ENCODE results near the gene ANAPC5. TPM values are rescaled to one million over a fixed set of nuclear protein-coding genes. Genes with fewer than 3 reads are reported as not detected.

The ANAPC5 gene
- total RNA-seq, 3 donors from 2014 or later (not counting 1 experiment from before 2014, with no cell fraction given), result 134 to 171 (median 163) TPM

DNA sequence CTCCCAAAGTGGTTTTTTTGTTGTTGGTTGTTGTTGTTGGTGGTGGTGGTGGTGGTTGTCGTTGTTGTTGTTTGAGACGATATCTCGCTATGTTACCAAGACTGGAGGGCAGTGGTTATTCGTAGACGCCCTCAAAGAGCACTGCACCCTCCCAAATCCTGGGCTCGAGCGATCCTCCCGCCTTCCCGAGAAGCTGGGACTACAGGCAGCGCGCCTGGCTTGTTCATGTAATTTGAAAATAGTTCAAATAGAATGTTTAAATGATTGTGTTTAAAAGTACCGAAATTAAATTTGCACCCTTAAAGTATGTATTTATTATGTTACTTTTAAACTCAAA, 439 bp upstream of the ANAPC5 start:
- 1% methylated on average over 11 of the region's 12 CpGs for WGBS (ENCODE audit: insufficient coverage)
- Histone ChIP-seq H3K4me3 (ENCODE audit: low read length) (peak overlapping the region; percentile 80), H3K27me3 (ENCODE audit: control insufficient read depth, insufficient read depth, low read length) (no peaks in the 10 kb centered on the region), H3K9me3 (ENCODE audit: control insufficient read depth, insufficient read depth, low read length) (no peaks in the 10 kb centered on the region), H3K27ac (ENCODE audit: low read length) (peak overlapping the region; percentile 65), H3K4me1 (ENCODE audit: control insufficient read depth, insufficient read depth, low read length) (peaks cover 30% of the 10 kb centered on the region), H3K36me3 (ENCODE audit: control insufficient read depth, insufficient read depth, low read length) (peaks cover under 1% of the 10 kb centered on the region)
- peak overlapping the region; percentile 97 for H3K4me3 Mint-ChIP-seq
- no peak for TF ChIP-seq CTCF (IDR thresholded peaks at IDR 0.05)
- peaks cover 20 to 26% of the 10 kb centered on the region in 2 donors for H3K4me1 Mint-ChIP-seq
- H3K36me3 Mint-ChIP-seq, result no peaks in the 10 kb centered on the region
- ATAC-seq (peak; percentile 7 to 35 (median 20)), DNase-seq (no peak)
- peak overlapping the region; percentile 96 for H3K27ac Mint-ChIP-seq
- H3K27me3 Mint-ChIP-seq (ENCODE audit: low read depth in 2 of 2), result peaks cover 0 to 2% of the 10 kb centered on the region in 2 donors
- intact Hi-C loops (cut with micrococcal nuclease), result loop anchor here (1.0 to 5.0 kb wide), 3 partner anchors 48 to 115 kb away; partner anchors contain the start of genes CAMKK2 and RNF34
- H3K9me3 Mint-ChIP-seq, result no peaks in the 10 kb centered on the region

DNA sequence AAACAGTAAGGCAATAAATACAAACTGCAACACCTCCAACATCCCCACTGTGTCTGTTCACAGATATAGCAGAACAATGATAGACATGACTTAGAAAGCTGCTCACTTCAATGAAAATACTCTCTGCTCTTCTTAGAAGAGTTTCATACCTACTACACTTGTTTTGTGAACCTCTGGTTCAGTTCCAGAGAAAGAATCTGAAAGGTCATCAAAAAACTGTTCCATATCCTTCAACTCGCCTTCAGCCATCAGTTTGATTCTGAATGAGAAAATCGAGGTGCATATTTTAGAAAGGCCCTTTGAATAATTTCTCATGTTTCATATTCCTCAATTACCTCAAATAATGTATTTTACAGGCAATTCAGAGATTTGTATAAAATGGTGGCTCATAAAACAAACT, 5.5 kb downstream of the ANAPC5 start:
- no peak overlapping the region for H3K4me3 ChIP-seq (ENCODE audit: low read length)
- H3K27ac ChIP-seq (ENCODE audit: low read length), result no peak overlapping the region
- intact Hi-C loops (cut with micrococcal nuclease), result no loop called here
- Mint-ChIP-seq H3K36me3 (no peaks in the 10 kb centered on the region), H3K27me3 (ENCODE audit: low read depth in 2 of 2) (no peaks in the 10 kb centered on the region), H3K4me1 (peaks cover 9 to 26% of the 10 kb centered on the region in 2 donors), H3K9me3 (no peaks in the 10 kb centered on the region), H3K4me3 (no peak overlapping the region), H3K27ac (peak overlapping the region in 1 of 2 donors; percentile 34)
- WGBS (ENCODE audit: insufficient coverage), result 100% methylated on average over 1 of the region's 2 CpGs
- no peaks in the 10 kb centered on the region for H3K27me3 ChIP-seq (ENCODE audit: control insufficient read depth, insufficient read depth, low read length)
- DNase-seq, result no peak
- H3K4me1 ChIP-seq (ENCODE audit: control insufficient read depth, insufficient read depth, low read length), result peaks cover 26% of the 10 kb centered on the region
- TF ChIP-seq CTCF (IDR thresholded peaks at IDR 0.05), result no peak
- H3K36me3 ChIP-seq (ENCODE audit: control insufficient read depth, insufficient read depth, low read length), result peaks cover 47% of the 10 kb centered on the region
- ATAC-seq, result no peak
- no peaks in the 10 kb centered on the region for H3K9me3 ChIP-seq (ENCODE audit: control insufficient read depth, insufficient read depth, low read length)

GRCh38 chr12:121345151-121345815, 6.9 kb downstream of the ANAPC5 start:
- Mint-ChIP-seq H3K4me3 (no peak overlapping the region), H3K4me1 (peaks cover 6 to 16% of the 10 kb centered on the region in 2 donors), H3K27me3 (ENCODE audit: low read depth in 2 of 2) (no peaks in the 10 kb centered on the region), H3K9me3 (no peaks in the 10 kb centered on the region), H3K27ac (peak overlapping the region in 1 of 2 donors; percentile 14), H3K36me3 (no peaks in the 10 kb centered on the region)
- H3K9me3 ChIP-seq (ENCODE audit: control insufficient read depth, insufficient read depth, low read length), result no peaks in the 10 kb centered on the region
- H3K4me3 ChIP-seq (ENCODE audit: low read length), result no peak overlapping the region
- no peak for TF ChIP-seq CTCF (IDR thresholded peaks at IDR 0.05)
- H3K27me3 ChIP-seq (ENCODE audit: control insufficient read depth, insufficient read depth, low read length), result no peaks in the 10 kb centered on the region
- 95% methylated on average over 4 of the region's 4 CpGs for WGBS (ENCODE audit: insufficient coverage)
- no peak for ATAC-seq
- peaks cover 13% of the 10 kb centered on the region for H3K4me1 ChIP-seq (ENCODE audit: control insufficient read depth, insufficient read depth, low read length)
- peaks cover 57% of the 10 kb centered on the region for H3K36me3 ChIP-seq (ENCODE audit: control insufficient read depth, insufficient read depth, low read length)
- H3K27ac ChIP-seq (ENCODE audit: low read length), result no peak overlapping the region
- DNase-seq, result no peak
- intact Hi-C loops (cut with micrococcal nuclease), result no loop called here

- no peak overlapping the region for H3K4me3 ChIP-seq (ENCODE audit: low read length)
- ATAC-seq, result no peak
- no peaks in the 10 kb centered on the region for H3K9me3 ChIP-seq (ENCODE audit: control insufficient read depth, insufficient read depth, low read length)
- DNase-seq, result no peak
- peak overlapping the region; percentile 4 to 14 for H3K27ac Mint-ChIP-seq
- H3K36me3 Mint-ChIP-seq, result no peaks in the 10 kb centered on the region
- no peaks in the 10 kb centered on the region for H3K27me3 Mint-ChIP-seq (ENCODE audit: low read depth in 2 of 2)
- peaks cover 58% of the 10 kb centered on the region for H3K36me3 ChIP-seq (ENCODE audit: control insufficient read depth, insufficient read depth, low read length)
- no peaks in the 10 kb centered on the region for H3K9me3 Mint-ChIP-seq
- no peak overlapping the region for H3K4me3 Mint-ChIP-seq
- WGBS (ENCODE audit: insufficient coverage), result 79% methylated on average over 3 of the region's 3 CpGs
- intact Hi-C loops (cut with micrococcal nuclease), result no loop called here
- H3K4me1 ChIP-seq (ENCODE audit: control insufficient read depth, insufficient read depth, low read length), result peaks cover 6% of the 10 kb centered on the region
- H3K27ac ChIP-seq (ENCODE audit: low read length), result no peak overlapping the region
- TF ChIP-seq CTCF (IDR thresholded peaks at IDR 0.05), result no peak
- no peaks in the 10 kb centered on the region for H3K27me3 ChIP-seq (ENCODE audit: control insufficient read depth, insufficient read depth, low read length)
- peaks cover 6 to 16% of the 10 kb centered on the region in 2 donors for H3K4me1 Mint-ChIP-seq
Observed at GRCh38 chr12:121344506-121344905, 7.7 kb downstream of the ANAPC5 start.

Measured in natural killer cell (primary cell).